Measurements from ENCODE around the gene ALX3. TPM values are rescaled to one million over a fixed set of nuclear protein-coding genes. Genes with fewer than 3 reads are reported as not detected.

Gene ALX3
- total and polyA plus RNA-seq, 12 donors = 0.04 TPM; not detected in 11

DNA sequence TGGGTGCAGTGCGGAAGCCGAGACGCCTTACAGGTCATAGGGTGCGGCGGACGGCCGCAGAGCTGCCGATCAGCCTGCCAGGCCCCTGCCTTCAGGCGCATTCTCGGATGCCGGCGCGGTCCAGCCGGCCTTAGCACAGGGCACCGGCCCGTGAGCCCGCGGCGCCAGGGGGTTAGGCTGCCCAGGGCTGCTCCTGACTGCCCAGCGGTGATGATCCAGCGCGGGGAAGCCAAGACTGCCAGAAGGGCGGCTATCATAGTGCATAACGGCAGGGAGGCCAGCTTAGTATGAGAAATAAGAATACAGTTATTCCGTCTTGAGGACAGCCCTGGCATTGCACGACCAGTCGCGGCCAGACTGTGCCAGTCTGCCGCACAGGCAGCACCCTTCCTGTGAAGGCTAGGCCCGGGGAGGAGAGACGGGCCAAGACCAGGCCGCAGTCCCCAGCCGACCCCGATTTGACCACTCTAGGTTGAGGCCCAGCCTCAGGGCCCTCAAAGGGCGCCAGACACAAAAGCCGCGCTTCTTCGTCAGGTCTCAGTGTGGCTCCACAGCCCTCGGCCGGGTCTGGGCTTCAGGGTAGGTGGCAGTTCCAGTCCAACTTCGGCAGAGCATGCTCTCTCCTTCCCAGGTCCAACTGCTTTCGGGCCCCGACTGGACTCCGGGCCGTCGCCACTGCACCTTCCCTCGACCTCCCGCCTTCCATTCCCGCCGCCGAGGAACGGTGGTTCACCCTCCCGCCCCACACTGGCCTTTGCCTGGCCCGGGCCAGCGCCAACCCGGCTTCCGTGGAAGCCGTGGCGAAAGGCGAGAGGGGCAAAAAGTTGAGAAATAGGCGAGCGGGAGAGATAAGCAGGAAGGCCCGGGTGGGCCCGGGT lies 829 bp downstream of the ALX3 start:
- no peaks in the 10 kb centered on the region for H3K36me3 ChIP-seq
- peaks cover 0 to 33% (median 27%) of the 10 kb centered on the region in 9 donors for H3K4me1 ChIP-seq
- H3K9me3 ChIP-seq = no peaks in the 10 kb centered on the region
- DNase-seq (no peak), ATAC-seq (peak in 7 of 8 donors; percentile 8 to 37 (median 20))
- H3K27ac ChIP-seq = no peak overlapping the region
- WGBS, 2 donors = 20 to 23% methylated on average over 64 of the region's 64 CpGs
- H3K27me3 ChIP-seq = peaks cover 35 to 88% (median 79%) of the 10 kb centered on the region in 7 donors
- no peak for TF ChIP-seq CTCF (IDR thresholded peaks at IDR 0.05)
- intact Hi-C loops (cut with DNase I) = no loop called here
- H3K4me3 ChIP-seq = peak overlapping the region in 9 of 10 donors; percentile 11 to 42 (median 29)

- 5 to 9% methylated on average over 68 of the region's 68 CpGs for WGBS, 2 donors
- H3K4me3 ChIP-seq = peak overlapping the region in 5 of 10 donors; percentile 5 to 29 (median 14)
- intact Hi-C loops (cut with DNase I) = no loop called here
- TF ChIP-seq CTCF (IDR thresholded peaks at IDR 0.05) = no peak
- ATAC-seq (peak in 1 of 8 donors; percentile 4), DNase-seq (no peak)
- H3K36me3 ChIP-seq = no peaks in the 10 kb centered on the region
- no peaks in the 10 kb centered on the region for H3K9me3 ChIP-seq
- no peak overlapping the region for H3K27ac ChIP-seq
- peaks cover 35 to 83% (median 73%) of the 10 kb centered on the region in 7 donors for H3K27me3 ChIP-seq
- H3K4me1 ChIP-seq = peaks cover 0 to 33% (median 27%) of the 10 kb centered on the region in 9 donors
Observed at GRCh38 chr1:110068646-110069403, 1.6 kb downstream of the ALX3 start.

GRCh38 chr1:110067893-110068645 lies 2.4 kb downstream of the ALX3 start:
- Histone ChIP-seq H3K9me3 (no peaks in the 10 kb centered on the region), H3K36me3 (no peaks in the 10 kb centered on the region), H3K4me1 (peaks cover 0 to 36% (median 27%) of the 10 kb centered on the region in 9 donors), H3K27ac (no peak overlapping the region), H3K27me3 (peaks cover 35 to 75% (median 66%) of the 10 kb centered on the region in 7 donors), H3K4me3 (peak overlapping the region in 7 of 10 donors; percentile 2 to 20 (median 10))
- ATAC-seq (peak in 2 of 8 donors; percentile 6 to 31), DNase-seq (no peak)
- WGBS, 2 donors = 12 to 17% methylated on average over 68 of the region's 68 CpGs
- intact Hi-C loops (cut with DNase I) = no loop called here
- no peak for TF ChIP-seq CTCF (IDR thresholded peaks at IDR 0.05)

- Histone ChIP-seq H3K4me3 (peak overlapping the region in 1 of 10 donors; percentile 10), H3K36me3 (no peaks in the 10 kb centered on the region), H3K27me3 (peaks cover 35 to 69% (median 60%) of the 10 kb centered on the region in 7 donors), H3K9me3 (no peaks in the 10 kb centered on the region), H3K27ac (no peak overlapping the region), H3K4me1 (peaks cover 0 to 38% (median 29%) of the 10 kb centered on the region in 9 donors)
- intact Hi-C loops (cut with DNase I) = no loop called here
- ATAC-seq (no peak), DNase-seq (no peak)
- WGBS, 2 donors = 46 to 51% methylated on average over 23 of the region's 23 CpGs
- TF ChIP-seq CTCF (IDR thresholded peaks at IDR 0.05) = no peak
Observed at GRCh38 chr1:110067479-110067892, 3.0 kb downstream of the ALX3 start.

Data from heart right ventricle (tissue), 16 donors.